ENCODE data around the gene WDTC1. TPM values are rescaled to one million over a fixed set of nuclear protein-coding genes. Genes with fewer than 3 reads are reported as not detected.
A peak's percentile ranks its signal among the peaks of the same experiment; 100 is the strongest.

Gene WDTC1
- total and polyA plus RNA-seq, 2 of the 13 experiments (the other 11 are each of a cell fraction or from before 2014, with no cell fraction given) = 5.5 TPM

- TF ChIP-seq, protein P1, sequence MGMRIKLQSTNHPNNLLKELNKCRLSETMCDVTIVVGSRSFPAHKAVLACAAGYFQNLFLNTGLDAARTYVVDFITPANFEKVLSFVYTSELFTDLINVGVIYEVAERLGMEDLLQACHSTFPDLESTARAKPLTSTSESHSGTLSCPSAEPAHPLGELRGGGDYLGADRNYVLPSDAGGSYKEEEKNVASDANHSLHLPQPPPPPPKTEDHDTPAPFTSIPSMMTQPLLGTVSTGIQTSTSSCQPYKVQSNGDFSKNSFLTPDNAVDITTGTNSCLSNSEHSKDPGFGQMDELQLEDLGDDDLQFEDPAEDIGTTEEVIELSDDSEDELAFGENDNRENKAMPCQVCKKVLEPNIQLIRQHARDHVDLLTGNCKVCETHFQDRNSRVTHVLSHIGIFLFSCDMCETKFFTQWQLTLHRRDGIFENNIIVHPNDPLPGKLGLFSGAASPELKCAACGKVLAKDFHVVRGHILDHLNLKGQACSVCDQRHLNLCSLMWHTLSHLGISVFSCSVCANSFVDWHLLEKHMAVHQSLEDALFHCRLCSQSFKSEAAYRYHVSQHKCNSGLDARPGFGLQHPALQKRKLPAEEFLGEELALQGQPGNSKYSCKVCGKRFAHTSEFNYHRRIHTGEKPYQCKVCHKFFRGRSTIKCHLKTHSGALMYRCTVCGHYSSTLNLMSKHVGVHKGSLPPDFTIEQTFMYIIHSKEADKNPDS (CRISPR knock-in tag; IDR thresholded peaks at IDR 0.05) = no peak
- TF ChIP-seq NFIB (CRISPR knock-in tag; IDR thresholded peaks at IDR 0.05; ENCODE audit: borderline replicate concordance) (no peak), ELF1 (CRISPR knock-in tag; IDR thresholded peaks at IDR 0.05) (no peak), HOXA9 (CRISPR knock-in tag; IDR thresholded peaks at IDR 0.05; ENCODE audit: borderline replicate concordance) (no peak), HIVEP1 (CRISPR knock-in tag; IDR thresholded peaks at IDR 0.05) (no peak), GATAD2A (CRISPR knock-in tag; IDR thresholded peaks at IDR 0.05) (peak; percentile 58), ZGPAT (CRISPR knock-in tag; IDR thresholded peaks at IDR 0.05) (0 out of 2 replicates have a peak, but pooled peaks have one; percentile 33), PAXIP1 (CRISPR knock-in tag; conservative IDR thresholded peaks at IDR 0.05) (peak; percentile 30; the same call in 1 of the 2 replicates), GRHL1 (CRISPR knock-in tag; conservative IDR thresholded peaks at IDR 0.05) (no peak), KDM2A (CRISPR knock-in tag; IDR thresholded peaks at IDR 0.05; ENCODE audit: borderline replicate concordance, low read depth) (0 out of 2 replicates have a peak, but pooled peaks have one; percentile 15), SOX5 (CRISPR knock-in tag; IDR thresholded peaks at IDR 0.05; ENCODE audit: borderline replicate concordance) (peak; percentile 27; the same call in 1 of the 2 replicates), ARID2 (CRISPR knock-in tag; IDR thresholded peaks at IDR 0.05; ENCODE audit: borderline replicate concordance) (no peak), GFI1 (CRISPR knock-in tag; IDR thresholded peaks at IDR 0.05; ENCODE audit: borderline replicate concordance) (peak; percentile 51; the same call in 1 of the 2 replicates), EED (CRISPR knock-in tag; IDR thresholded peaks at IDR 0.05) (no peak), ZNF781 (CRISPR knock-in tag; IDR thresholded peaks at IDR 0.05; ENCODE audit: borderline replicate concordance, not compliant biosample characterization) (no peak)
- TF ChIP-seq, protein P2, sequence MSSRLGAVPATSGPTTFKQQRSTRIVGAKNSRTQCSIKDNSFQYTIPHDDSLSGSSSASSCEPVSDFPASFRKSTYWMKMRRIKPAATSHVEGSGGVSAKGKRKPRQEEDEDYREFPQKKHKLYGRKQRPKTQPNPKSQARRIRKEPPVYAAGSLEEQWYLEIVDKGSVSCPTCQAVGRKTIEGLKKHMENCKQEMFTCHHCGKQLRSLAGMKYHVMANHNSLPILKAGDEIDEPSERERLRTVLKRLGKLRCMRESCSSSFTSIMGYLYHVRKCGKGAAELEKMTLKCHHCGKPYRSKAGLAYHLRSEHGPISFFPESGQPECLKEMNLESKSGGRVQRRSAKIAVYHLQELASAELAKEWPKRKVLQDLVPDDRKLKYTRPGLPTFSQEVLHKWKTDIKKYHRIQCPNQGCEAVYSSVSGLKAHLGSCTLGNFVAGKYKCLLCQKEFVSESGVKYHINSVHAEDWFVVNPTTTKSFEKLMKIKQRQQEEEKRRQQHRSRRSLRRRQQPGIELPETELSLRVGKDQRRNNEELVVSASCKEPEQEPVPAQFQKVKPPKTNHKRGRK (CRISPR knock-in tag; IDR thresholded peaks at IDR 0.05) = no peak
Observed at GRCh38 chr1:27192039-27192529, 42.3 kb upstream of the WDTC1 start (continued).
